IPS-NIHi7 (cell line): ENCODE results near the gene USP26.
A peak's percentile ranks its signal among the peaks of the same experiment; 100 is the strongest.
"Not testable (repeated sequence)": the region's sequence is repeated elsewhere in the genome, so short reads cannot be mapped to it uniquely, and the experiment has no call there.

Source experiments
- DNase-seq: peaks from one replicate; pipeline ENCODE4 v3.0.0; 2012; ENCODE audit warnings: mixed read lengths; ENCODE audit errors: extremely low spot score

Gene USP26

DNA sequence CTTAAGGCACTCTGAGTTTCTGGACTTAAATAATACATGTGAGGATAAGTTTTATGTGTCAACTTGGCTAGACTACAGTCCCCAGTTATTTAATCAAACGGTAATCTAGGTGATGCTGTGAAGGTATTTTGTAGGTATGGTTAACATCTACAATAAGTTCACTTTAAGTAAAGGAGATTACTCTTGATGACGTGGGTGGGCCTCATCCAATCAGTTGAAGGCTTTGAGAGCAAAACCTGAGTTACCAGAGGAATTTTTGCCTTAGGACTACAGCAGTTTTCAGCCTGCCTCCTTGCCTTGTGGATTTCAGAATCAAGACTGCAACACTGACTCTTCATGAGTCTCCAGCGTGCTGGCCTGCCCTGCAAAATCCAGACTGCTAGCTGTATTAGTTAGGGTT lies 78.7 kb downstream of the USP26 start:
- DNase-seq, result no peak

DNA sequence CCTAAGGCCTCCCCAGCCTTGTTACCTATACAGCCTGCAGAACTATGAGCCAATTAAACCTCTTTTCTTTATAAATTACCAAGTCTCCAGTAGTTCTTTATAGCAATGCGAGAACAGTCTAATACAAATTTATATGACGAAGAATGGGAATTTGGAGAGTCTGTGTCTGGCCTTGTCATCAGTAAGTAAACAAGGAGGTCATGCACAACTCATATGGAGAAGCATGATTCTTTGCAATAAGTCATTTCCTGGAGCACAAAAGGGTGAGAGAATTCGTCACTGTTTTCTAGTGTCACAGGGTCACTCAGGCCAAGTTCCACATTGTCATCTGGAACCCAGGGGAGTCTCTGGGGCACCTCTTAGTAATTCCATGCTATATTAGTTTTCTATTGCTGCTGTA lies 89.5 kb downstream of the USP26 start:
- no peak for DNase-seq

DNA sequence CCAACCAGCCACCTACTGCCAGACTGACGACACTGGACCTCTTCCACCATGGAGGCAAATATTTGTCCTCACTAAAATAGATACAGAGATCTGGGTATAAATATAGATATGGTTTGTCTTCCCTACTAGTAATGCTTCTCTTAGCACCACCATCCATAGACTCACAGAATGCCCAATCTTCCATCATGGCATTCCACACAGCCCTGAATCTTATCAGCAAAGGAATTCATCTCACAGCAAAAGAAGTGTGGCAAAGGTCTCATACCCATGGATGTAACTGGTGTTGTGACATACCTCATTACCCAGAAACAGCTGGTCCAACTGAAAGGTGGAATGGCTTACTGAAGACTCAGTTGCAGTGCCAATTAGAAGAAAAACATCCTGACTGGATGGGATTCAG lies 91.3 kb downstream of the USP26 start:
- DNase-seq, result no peak

DNA sequence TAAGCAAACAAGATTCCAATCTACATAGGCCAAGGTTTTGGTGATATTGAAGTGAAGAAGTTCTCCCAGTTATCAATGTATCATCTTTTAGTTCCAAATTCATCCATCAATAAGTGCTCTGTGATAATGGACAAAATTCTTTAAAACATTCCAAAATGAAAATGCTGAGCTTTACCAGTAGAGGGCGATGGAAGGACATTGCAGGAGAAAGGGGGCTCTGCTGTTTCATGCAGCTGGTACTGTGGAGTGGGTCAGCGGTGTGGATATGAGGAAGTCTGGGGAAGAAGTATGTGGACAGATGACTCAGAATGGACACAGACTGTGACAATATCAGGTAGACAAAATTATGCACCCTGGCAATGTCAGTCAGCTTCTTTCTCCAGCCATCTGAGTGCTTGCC lies 91.9 kb downstream of the USP26 start:
- peak; percentile 70 for DNase-seq

DNA sequence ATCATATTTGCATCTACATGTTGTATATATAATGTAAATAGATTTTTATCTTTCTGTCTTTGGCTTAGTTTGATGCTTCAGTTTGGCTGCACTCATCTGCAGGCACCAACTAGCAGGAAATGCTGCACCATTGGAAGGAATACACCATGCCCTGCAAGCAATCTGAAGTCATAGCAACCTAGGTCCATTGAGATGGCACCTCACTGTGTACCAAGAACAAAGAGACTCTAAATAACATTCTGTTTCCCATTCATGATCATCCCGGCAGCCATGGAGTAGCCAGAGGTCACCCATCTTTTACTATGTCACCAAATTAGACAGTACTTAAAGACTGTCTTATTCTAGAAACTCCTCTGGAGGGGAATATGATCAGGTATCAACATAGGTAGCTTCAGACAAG lies 97.7 kb downstream of the USP26 start:
- no peak for DNase-seq

DNA sequence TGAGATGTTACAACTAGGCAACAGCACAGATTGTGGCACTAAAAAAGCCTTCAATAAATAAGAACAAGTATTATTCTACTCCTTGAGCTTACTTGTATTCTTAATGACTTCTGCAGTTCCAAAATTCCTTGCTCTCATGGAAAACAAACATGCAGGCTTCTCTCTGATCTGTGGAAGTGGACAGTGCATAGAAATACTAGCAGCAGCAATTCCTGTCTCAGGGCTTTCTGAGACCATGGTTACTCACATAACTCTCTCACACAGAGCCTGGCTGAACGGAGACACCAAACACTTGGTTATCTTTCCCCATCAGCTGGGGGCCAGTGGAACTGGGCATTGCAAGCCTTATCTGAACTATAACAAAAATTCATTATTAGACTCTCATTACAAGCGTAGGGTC lies 106.1 kb downstream of the USP26 start:
- DNase-seq, result no peak

DNA sequence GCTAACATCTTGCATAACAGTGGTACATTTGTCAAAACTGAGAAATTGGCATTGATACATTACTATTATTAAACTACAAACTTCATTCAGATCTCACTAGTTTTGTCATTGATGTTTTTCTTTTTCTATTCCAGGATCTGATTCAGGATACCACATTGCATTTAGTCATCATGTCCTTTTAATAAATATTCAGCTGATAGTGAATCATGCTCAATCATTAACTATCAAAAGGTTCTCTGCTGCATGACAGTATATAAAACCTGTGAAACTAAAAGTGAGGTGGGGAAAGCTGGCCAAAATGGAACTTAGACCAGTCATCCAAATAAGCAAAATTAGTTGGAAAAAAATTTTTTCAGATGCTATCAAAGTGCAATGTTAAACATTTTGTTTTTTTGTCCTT lies 110.4 kb downstream of the USP26 start:
- DNase-seq, result no peak

DNA sequence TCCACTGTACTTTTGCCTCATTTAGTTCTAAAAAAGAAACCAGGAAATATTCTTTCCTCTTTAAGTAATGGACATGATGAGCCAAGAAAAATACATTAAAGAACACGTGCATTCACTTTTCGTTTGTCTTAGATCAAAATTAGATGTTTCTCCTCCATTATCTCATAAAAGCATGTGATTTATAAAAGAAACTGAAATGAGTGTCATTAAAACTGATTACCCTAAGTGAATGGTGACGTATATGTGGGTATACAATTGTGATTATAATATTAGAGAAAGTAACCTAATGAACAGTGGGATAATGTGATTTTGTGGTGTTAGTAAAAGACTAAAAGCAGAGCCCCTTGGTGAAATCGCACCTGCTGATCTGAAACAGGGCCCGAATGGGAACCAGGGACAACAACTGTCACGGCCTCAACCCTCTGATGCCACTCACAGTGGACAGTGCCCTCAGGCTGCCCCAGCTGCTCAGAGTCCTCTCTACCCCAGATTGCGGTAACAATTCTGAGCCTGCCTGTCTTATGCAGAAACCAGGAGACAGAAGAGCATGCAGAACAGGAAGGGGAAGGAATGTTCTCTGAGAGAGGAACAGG lies 112.8 kb downstream of the USP26 start:
- no peak for DNase-seq

DNA sequence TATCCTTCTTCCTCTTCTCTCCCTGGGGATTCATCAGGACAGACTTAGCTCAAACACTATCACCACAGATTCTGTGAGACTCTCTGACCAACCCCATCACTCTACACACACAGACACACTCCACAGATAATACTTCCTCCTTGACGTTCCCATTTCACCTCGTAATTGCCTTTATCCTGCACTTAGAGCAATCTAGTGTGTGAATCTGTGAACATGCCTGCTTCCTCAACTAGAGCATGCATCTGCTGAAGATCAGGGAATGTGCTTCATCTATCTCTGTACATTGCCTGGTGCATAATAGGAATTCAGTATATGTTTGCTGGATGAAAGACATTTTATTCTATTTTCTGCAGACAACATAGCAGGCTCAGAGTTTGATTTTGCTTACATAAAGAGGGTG lies 113.4 kb downstream of the USP26 start:
- DNase-seq, result no peak

DNA sequence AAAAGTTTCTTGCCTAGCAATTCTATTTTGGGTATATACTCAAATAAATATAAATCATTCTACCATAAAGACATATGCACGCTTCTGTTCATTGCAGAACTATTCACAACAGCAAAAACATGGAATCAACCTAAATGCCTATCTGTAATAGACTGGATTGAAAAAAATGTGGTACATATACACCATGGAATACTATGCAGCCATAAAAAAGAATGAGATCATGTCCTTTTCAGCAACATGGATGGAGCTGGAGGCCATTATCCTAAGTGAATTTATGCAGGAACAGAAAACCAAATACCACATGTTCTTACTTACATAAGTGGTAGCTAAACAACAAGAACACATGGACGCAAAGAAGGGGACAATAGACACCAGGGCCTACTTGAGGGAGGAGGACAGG lies 116.9 kb downstream of the USP26 start:
- not testable (repeated sequence) for DNase-seq
